ENCODE results near the gene KLHL29. TPM values are rescaled to one million over a fixed set of nuclear protein-coding genes. Genes with fewer than 3 reads are reported as not detected.

The KLHL29 gene
- total RNA-seq, 1 experiment from 2014 or later, result 16.7 TPM

- Histone ChIP-seq H3K36me3 (ENCODE audit: control insufficient read depth in 1 of 2, insufficient read depth in 2 of 2, low read length in 2 of 2) (no peaks in the 10 kb centered on the region), H3K9me3 (ENCODE audit: control insufficient read depth in 1 of 2, insufficient read depth in 1 of 2, low read depth in 1 of 2, low read length in 2 of 2) (no peaks in the 10 kb centered on the region), H3K79me2 (ENCODE audit: insufficient read depth, low read length) (peaks cover 30% of the 10 kb centered on the region; the same call in 1 of the 2 replicates), H3K9ac (ENCODE audit: low read length) (no peak overlapping the region), H4K20me1 (ENCODE audit: insufficient read depth) (no peaks in the 10 kb centered on the region), H3K9me2 (ENCODE audit: insufficient read depth) (no peaks in the 10 kb centered on the region), H3K4me3 (replicated peaks in 1 of 2; ENCODE audit: low read depth in 1 of 2, low read length in 2 of 2) (no peak overlapping the region), H3K27me3 (ENCODE audit: insufficient read depth, low read length) (no peaks in the 10 kb centered on the region), H2AFZ (ENCODE audit: low read depth, low read length, poor library complexity, severe bottlenecking) (no peak overlapping the region), H3K4me2 (ENCODE audit: low read length) (no peak overlapping the region), H3K4me1 (ENCODE audit: control insufficient read depth in 1 of 2, insufficient read depth in 2 of 2, low read length in 2 of 2) (0 out of 4 replicates have a peak, but pooled peaks cover 0 to 3% of the 10 kb centered on the region in 2 experiments), H3K27ac (ENCODE audit: low read depth, low read length) (no peak overlapping the region)
- ATAC-seq (0 out of 2 replicates have a peak, but pooled peaks have one; percentile 14), DNase-seq (ENCODE audit: low read depth, low spot score) (no peak)
- POLR2A ChIA-PET, result no interaction called here
- CTCF ChIA-PET, result interaction anchor here (2.0 kb wide), 1 partner anchor 10 kb away, joined by 7 read pairs; no protein-coding TSS in a partner anchor
- RAD21 ChIA-PET (ENCODE audit: low non-redundant PET in 1 of 2, low total read pairs in 2 of 2, uncharacterized antibody in 2 of 2, unreplicated experiment in 2 of 2), result no interaction called here
- BruUV-seq (replicated peaks), result no TSS peak
- TF ChIP-seq, protein P1, sequence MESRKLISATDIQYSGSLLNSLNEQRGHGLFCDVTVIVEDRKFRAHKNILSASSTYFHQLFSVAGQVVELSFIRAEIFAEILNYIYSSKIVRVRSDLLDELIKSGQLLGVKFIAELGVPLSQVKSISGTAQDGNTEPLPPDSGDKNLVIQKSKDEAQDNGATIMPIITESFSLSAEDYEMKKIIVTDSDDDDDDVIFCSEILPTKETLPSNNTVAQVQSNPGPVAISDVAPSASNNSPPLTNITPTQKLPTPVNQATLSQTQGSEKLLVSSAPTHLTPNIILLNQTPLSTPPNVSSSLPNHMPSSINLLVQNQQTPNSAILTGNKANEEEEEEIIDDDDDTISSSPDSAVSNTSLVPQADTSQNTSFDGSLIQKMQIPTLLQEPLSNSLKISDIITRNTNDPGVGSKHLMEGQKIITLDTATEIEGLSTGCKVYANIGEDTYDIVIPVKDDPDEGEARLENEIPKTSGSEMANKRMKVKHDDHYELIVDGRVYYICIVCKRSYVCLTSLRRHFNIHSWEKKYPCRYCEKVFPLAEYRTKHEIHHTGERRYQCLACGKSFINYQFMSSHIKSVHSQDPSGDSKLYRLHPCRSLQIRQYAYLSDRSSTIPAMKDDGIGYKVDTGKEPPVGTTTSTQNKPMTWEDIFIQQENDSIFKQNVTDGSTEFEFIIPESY (IDR thresholded peaks at IDR 0.05; ENCODE audit: extremely low read depth, insufficient replicate concordance, low read length), result no peak
- no peak for TF ChIP-seq SP1 (IDR thresholded peaks at IDR 0.05; ENCODE audit: low read depth)
- TF ChIP-seq RAD21 (IDR thresholded peaks at IDR 0.05; ENCODE audit: low read depth), result peak; percentile 28; the same call in 1 of the 2 replicates
- intact Hi-C loops (cut with micrococcal nuclease), result no loop called here
These were observed 19.4 kb downstream of the KLHL29 start for GRCh38 chr2:23404426-23404825.

DNA sequence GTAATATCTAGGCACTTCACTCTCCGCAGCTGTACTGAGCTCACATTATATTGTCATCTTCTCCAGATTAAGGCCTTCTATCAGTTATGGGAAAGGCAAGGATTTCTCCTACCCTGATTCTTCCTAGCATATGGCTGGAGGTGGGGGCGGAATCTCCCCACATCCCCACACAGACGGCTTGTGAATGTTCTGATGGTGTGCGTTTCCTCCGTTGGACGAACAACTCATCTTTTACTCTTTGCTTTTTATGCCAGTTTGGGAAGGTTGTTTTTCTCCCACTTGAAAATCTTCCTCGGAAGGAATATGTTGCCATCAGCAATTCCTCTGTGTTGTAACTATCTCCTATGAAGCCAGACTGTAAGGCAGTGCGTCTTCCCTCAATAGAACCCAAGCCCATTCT lies 24.3 kb downstream of the KLHL29 start:
- intact Hi-C loops (cut with micrococcal nuclease), result no loop called here
- CTCF ChIA-PET, result no interaction called here

More for the DNA sequence above, 24.3 kb downstream of the KLHL29 start:
- Histone ChIP-seq H3K9me2 (ENCODE audit: insufficient read depth) (no peaks in the 10 kb centered on the region), H3K36me3 (ENCODE audit: control insufficient read depth in 1 of 2, insufficient read depth in 2 of 2, low read length in 2 of 2) (no peaks in the 10 kb centered on the region), H3K4me2 (ENCODE audit: low read length) (no peak overlapping the region), H3K9me3 (ENCODE audit: control insufficient read depth in 1 of 2, insufficient read depth in 1 of 2, low read depth in 1 of 2, low read length in 2 of 2) (no peaks in the 10 kb centered on the region), H3K4me3 (replicated peaks in 1 of 2; ENCODE audit: low read depth in 1 of 2, low read length in 2 of 2) (no peak overlapping the region), H4K20me1 (ENCODE audit: insufficient read depth) (no peaks in the 10 kb centered on the region), H2AFZ (ENCODE audit: low read depth, low read length, poor library complexity, severe bottlenecking) (no peak overlapping the region), H3K27me3 (ENCODE audit: insufficient read depth, low read length) (no peaks in the 10 kb centered on the region), H3K27ac (ENCODE audit: low read depth, low read length) (no peak overlapping the region), H3K79me2 (ENCODE audit: insufficient read depth, low read length) (peaks cover 32% of the 10 kb centered on the region; the same call in 1 of the 2 replicates), H3K9ac (ENCODE audit: low read length) (no peak overlapping the region), H3K4me1 (ENCODE audit: control insufficient read depth in 1 of 2, insufficient read depth in 2 of 2, low read length in 2 of 2) (peaks cover 0 to 23% of the 10 kb centered on the region in 2 experiments; a peak in 1 of 4 replicates)
- ChIA-PET POLR2A (no interaction called here), RAD21 (ENCODE audit: low non-redundant PET in 1 of 2, low total read pairs in 2 of 2, uncharacterized antibody in 2 of 2, unreplicated experiment in 2 of 2) (no interaction called here)
- BruUV-seq (replicated peaks), result no TSS peak
- TF ChIP-seq ELF1 (IDR thresholded peaks at IDR 0.05; ENCODE audit: borderline replicate concordance, low read depth), result no peak
- TF ChIP-seq JUND (IDR thresholded peaks at IDR 0.05), result no peak
- no peak for TF ChIP-seq ZNF274 (IDR thresholded peaks at IDR 0.05; ENCODE audit: low read depth, low read length)
- no peak for TF ChIP-seq REST (IDR thresholded peaks at IDR 0.05; ENCODE audit: low read depth)
- no peak for TF ChIP-seq EZH2phosphoT487 (IDR thresholded peaks at IDR 0.05; ENCODE audit: borderline replicate concordance)
- no peak for TF ChIP-seq ATF3 (IDR thresholded peaks at IDR 0.05)
- TF ChIP-seq ZFX (IDR thresholded peaks at IDR 0.05), result no peak
- ATAC-seq (no peak), DNase-seq (ENCODE audit: low read depth, low spot score) (no peak)
